Progenitor cell of endocrine pancreas (in vitro differentiated cells): Measurements from ENCODE around the gene SLC10A2. TPM values are rescaled to one million over a fixed set of nuclear protein-coding genes. Genes with fewer than 3 reads are reported as not detected.

Experiments
- DNase-seq: peaks from one replicate; pipeline ENCODE4 v3.0.0; 2021; ENCODE audit warnings: low spot score; ENCODE audit not compliant: unreplicated experiment
- H3K27ac Mint-ChIP-seq: 2 replicates; pipeline ENCODE4 v1.8.0; 2021; ENCODE audit warnings: mild to moderate bottlenecking, moderate library complexity, mixed read lengths
- H3K27me3 Mint-ChIP-seq: 2 replicates; pipeline ENCODE4 v1.8.0; 2021; ENCODE audit warnings: mixed read lengths
- H3K36me3 Mint-ChIP-seq: 2 replicates; pipeline ENCODE4 v1.8.0; 2022; ENCODE audit warnings: mixed read lengths; ENCODE audit not compliant: insufficient read depth
- H3K4me1 Mint-ChIP-seq: 2 replicates; pipeline ENCODE4 v1.8.0; 2021; ENCODE audit warnings: low read depth, mixed read lengths
- H3K4me3 Mint-ChIP-seq: 2 replicates; pipeline ENCODE4 v1.8.0; 2021; ENCODE audit warnings: low read depth, mild to moderate bottlenecking, moderate library complexity, mixed read lengths
- H3K9me3 Mint-ChIP-seq: 2 replicates; pipeline ENCODE4 v1.8.0; 2021; ENCODE audit warnings: low read depth, mixed read lengths
- CTCF ChIP-seq: fragments of 200-600 bp; sonication (generic); IDR thresholded peaks from one replicate; pipeline ENCODE4 v1.5.0; 2021; ENCODE audit warnings: antibody characterized with exemption, mild to moderate bottlenecking; ENCODE audit not compliant: unreplicated experiment
- total RNA-seq: library from RNA; stranded (reverse); gene quantifications from 2 replicates; pipeline ENCODE4 v1.2.1, GENCODE V29; 2021

SLC10A2 gene
- total RNA-seq, 1 donor from 2014 or later: not detected

GRCh38 chr13:103066781-103067345 lies 646 bp upstream of the SLC10A2 start:
- no peak for DNase-seq
- H3K4me3 Mint-ChIP-seq: no peak overlapping the region
- TF ChIP-seq CTCF: no peak
- H3K27ac Mint-ChIP-seq: no peak overlapping the region
- no peaks in the 10 kb centered on the region for H3K4me1 Mint-ChIP-seq
- H3K27me3 Mint-ChIP-seq: no peaks in the 10 kb centered on the region
- H3K36me3 Mint-ChIP-seq: no peaks in the 10 kb centered on the region
- no peaks in the 10 kb centered on the region for H3K9me3 Mint-ChIP-seq

- Mint-ChIP-seq H3K4me1 (no peaks in the 10 kb centered on the region), H3K9me3 (no peaks in the 10 kb centered on the region), H3K27me3 (no peaks in the 10 kb centered on the region), H3K36me3 (no peaks in the 10 kb centered on the region), H3K4me3 (no peak overlapping the region), H3K27ac (no peak overlapping the region)
- DNase-seq: no peak
- TF ChIP-seq CTCF: no peak
Measured at GRCh38 chr13:103063376-103063775, 2.8 kb downstream of the SLC10A2 start.

GRCh38 chr13:103062079-103062478 lies 4.1 kb downstream of the SLC10A2 start:
- H3K27ac Mint-ChIP-seq: no peak overlapping the region
- H3K36me3 Mint-ChIP-seq: no peaks in the 10 kb centered on the region
- H3K4me1 Mint-ChIP-seq: no peaks in the 10 kb centered on the region
- no peaks in the 10 kb centered on the region for H3K27me3 Mint-ChIP-seq
- no peak overlapping the region for H3K4me3 Mint-ChIP-seq
- DNase-seq: no peak
- no peaks in the 10 kb centered on the region for H3K9me3 Mint-ChIP-seq
- TF ChIP-seq CTCF: no peak

GRCh38 chr13:103056008-103056407 lies 10.2 kb downstream of the SLC10A2 start:
- DNase-seq: no peak
- no peaks in the 10 kb centered on the region for H3K4me1 Mint-ChIP-seq
- H3K27me3 Mint-ChIP-seq: no peaks in the 10 kb centered on the region
- TF ChIP-seq CTCF: no peak
- H3K4me3 Mint-ChIP-seq: no peak overlapping the region
- H3K36me3 Mint-ChIP-seq: peaks cover 1% of the 10 kb centered on the region
- H3K9me3 Mint-ChIP-seq: peaks cover 13% of the 10 kb centered on the region
- no peak overlapping the region for H3K27ac Mint-ChIP-seq

GRCh38 chr13:103055166-103055565 lies 11.1 kb downstream of the SLC10A2 start:
- H3K4me3 Mint-ChIP-seq: no peak overlapping the region
- H3K27me3 Mint-ChIP-seq: no peaks in the 10 kb centered on the region
- H3K36me3 Mint-ChIP-seq: peaks cover 1% of the 10 kb centered on the region
- no peak for DNase-seq
- no peak overlapping the region for H3K27ac Mint-ChIP-seq
- no peak for TF ChIP-seq CTCF
- H3K4me1 Mint-ChIP-seq: no peaks in the 10 kb centered on the region
- peaks cover 13% of the 10 kb centered on the region for H3K9me3 Mint-ChIP-seq
